Activated CD8-positive, alpha-beta memory T cell treated with anti-CD3 and anti-CD28 coated beads, Interleukin-2, amount 50 U/mL, for 4 hours (primary cell): ENCODE results near the gene ANTKMT.

Experiments
- DNase-seq: peaks from one replicate; pipeline ENCODE4 v3.0.0-alpha.2; 2020

The ANTKMT gene

GRCh38 chr16:766008-766819 is 45.3 kb downstream of the ANTKMT start:
- no peak for DNase-seq

GRCh38 chr16:766820-767640 is 46.1 kb downstream of the ANTKMT start:
- no peak for DNase-seq

GRCh38 chr16:767743-768235 is 46.8 kb downstream of the ANTKMT start:
- DNase-seq, result no peak

GRCh38 chr16:768428-768827 is 47.5 kb downstream of the ANTKMT start:
- no peak for DNase-seq

GRCh38 chr16:769184-769784 is 48.3 kb downstream of the ANTKMT start:
- DNase-seq, result no peak

- DNase-seq, result no peak
These were observed 49.0 kb downstream of the ANTKMT start for GRCh38 chr16:769934-770333.

GRCh38 chr16:770411-770810 is 49.5 kb downstream of the ANTKMT start:
- no peak for DNase-seq
